Neural cell (in vitro differentiated cells): ENCODE measurements around the gene GRAMD1C.

Source experiments
- EZH2 ChIP-seq: fragments of 200-600, 300-800 bp; shearing (Covaris generic), sonication (generic); IDR thresholded peaks from 2 replicates; pipeline ENCODE4 v1.6.1; 2014; ENCODE audit warnings: antibody characterized with exemption, low read length, borderline replicate concordance, mild to moderate bottlenecking; ENCODE audit not compliant: insufficient read depth, poor library complexity, severe bottlenecking
- MXI1 ChIP-seq: fragments of 450-650 bp; conservative IDR thresholded peaks from 2 replicates; pipeline ENCODE4 v1.6.1; 2014; ENCODE audit warnings: antibody characterized with exemption, mild to moderate bottlenecking; ENCODE audit not compliant: poor library complexity, severe bottlenecking
- POLR2AphosphoS5 ChIP-seq: IDR thresholded peaks from 2 replicates; pipeline ENCODE4 v1.6.1; 2012
- TF ChIP-seq, protein P1 (sequence below): fragments of 450-650 bp; IDR thresholded peaks from 2 replicates; pipeline ENCODE4 v1.5.1; 2014; ENCODE audit warnings: antibody characterized with exemption, mild to moderate bottlenecking, moderate library complexity; ENCODE audit not compliant: poor library complexity, severe bottlenecking

GRCh38 chr3:113838631-113839209 is at the start of gene GRAMD1C:
- peak; percentile 74 for TF ChIP-seq MXI1
- TF ChIP-seq, protein P1, sequence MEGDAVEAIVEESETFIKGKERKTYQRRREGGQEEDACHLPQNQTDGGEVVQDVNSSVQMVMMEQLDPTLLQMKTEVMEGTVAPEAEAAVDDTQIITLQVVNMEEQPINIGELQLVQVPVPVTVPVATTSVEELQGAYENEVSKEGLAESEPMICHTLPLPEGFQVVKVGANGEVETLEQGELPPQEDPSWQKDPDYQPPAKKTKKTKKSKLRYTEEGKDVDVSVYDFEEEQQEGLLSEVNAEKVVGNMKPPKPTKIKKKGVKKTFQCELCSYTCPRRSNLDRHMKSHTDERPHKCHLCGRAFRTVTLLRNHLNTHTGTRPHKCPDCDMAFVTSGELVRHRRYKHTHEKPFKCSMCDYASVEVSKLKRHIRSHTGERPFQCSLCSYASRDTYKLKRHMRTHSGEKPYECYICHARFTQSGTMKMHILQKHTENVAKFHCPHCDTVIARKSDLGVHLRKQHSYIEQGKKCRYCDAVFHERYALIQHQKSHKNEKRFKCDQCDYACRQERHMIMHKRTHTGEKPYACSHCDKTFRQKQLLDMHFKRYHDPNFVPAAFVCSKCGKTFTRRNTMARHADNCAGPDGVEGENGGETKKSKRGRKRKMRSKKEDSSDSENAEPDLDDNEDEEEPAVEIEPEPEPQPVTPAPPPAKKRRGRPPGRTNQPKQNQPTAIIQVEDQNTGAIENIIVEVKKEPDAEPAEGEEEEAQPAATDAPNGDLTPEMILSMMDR: peak; percentile 96
- TF ChIP-seq POLR2AphosphoS5: peak; percentile 23
- TF ChIP-seq EZH2: no peak
